Naive thymus-derived CD8-positive, alpha-beta T cell (primary cell): ENCODE data around the gene BPIFB3. TPM values are rescaled to one million over a fixed set of nuclear protein-coding genes. Genes with fewer than 3 reads are reported as not detected.

Source experiments
- ATAC-seq, 2 donors: fragments of 150-1000 bp; cut with Tn5 transposase in 1 of 2; sonication (Bioruptor Pico), chemical (Tn5 transposase) in 1 of 2; 1 replicate in 1 of 2; 2 replicates in 1 of 2; pipeline ENCODE4 v1.10.0; 2021; ENCODE audit warnings: mild to moderate bottlenecking in 2 of 2, moderate library complexity in 2 of 2
- POLR2A ChIA-PET: fragments of 350-600 bp; sonication (Branson Sonifier 250); formaldehyde crosslinking; loops from one replicate; lab custom pipeline; 2021; ENCODE audit warnings: antibody characterized with exemption; lab: Charles Lee
- DNase-seq, 10 donors: peaks; one replicate each; pipeline versions ENCODE4 v3.0.0 to v3.0.0-alpha.2; 2020 to 2022
- H3K27ac Mint-ChIP-seq, 10 donors: one replicate each; pipeline ENCODE4 v1.8.0; 2020 to 2022; ENCODE audit warnings: mild to moderate bottlenecking in 10 of 10, mixed read lengths in 10 of 10, moderate library complexity in 4 of 10, inconsistent platforms in 1 of 10
- H3K27me3 Mint-ChIP-seq, 5 donors: one replicate each; pipeline ENCODE4 v1.8.0; 2021 to 2022; ENCODE audit warnings: mixed read lengths in 5 of 5
- H3K36me3 Mint-ChIP-seq, 3 donors: one replicate each; pipeline ENCODE4 v1.8.0; 2020 to 2022; ENCODE audit warnings: mixed read lengths in 3 of 3, mild to moderate bottlenecking in 2 of 3, inconsistent platforms in 1 of 3
- H3K4me1 Mint-ChIP-seq, 4 donors: one replicate each; pipeline ENCODE4 v1.8.0; 2021 to 2022; ENCODE audit warnings: mixed read lengths in 4 of 4
- H3K4me3 Mint-ChIP-seq, 10 donors: one replicate each; pipeline ENCODE4 v1.8.0; 2020 to 2022; ENCODE audit warnings: mild to moderate bottlenecking in 10 of 10, mixed read lengths in 10 of 10, moderate library complexity in 6 of 10, inconsistent platforms in 1 of 10
- H3K9me3 Mint-ChIP-seq, 9 donors: one replicate each; pipeline ENCODE4 v1.8.0; 2020 to 2022; ENCODE audit warnings: mixed read lengths in 9 of 9, mild to moderate bottlenecking in 3 of 9, inconsistent platforms in 1 of 9, moderate library complexity in 1 of 9
- polyA plus RNA-seq, 3 donors: library from polyadenylated mRNA; unstranded; fragments of 300-500 nt; fragmentation: Illumina TruSeq; gene quantifications; one replicate each; pipeline ENCODE4 v1.2.3, GENCODE V29; 2021
- total RNA-seq, 8 experiments: library from RNA in 2 of 8; stranded (reverse) in 2 of 8; gene quantifications; one replicate each; pipeline ENCODE4 v1.2.3 and lab custom pipeline; 2021 to 2026

BPIFB3 gene
- total and polyA plus RNA-seq, 5 experiments from 2014 or later, result not detected

DNA sequence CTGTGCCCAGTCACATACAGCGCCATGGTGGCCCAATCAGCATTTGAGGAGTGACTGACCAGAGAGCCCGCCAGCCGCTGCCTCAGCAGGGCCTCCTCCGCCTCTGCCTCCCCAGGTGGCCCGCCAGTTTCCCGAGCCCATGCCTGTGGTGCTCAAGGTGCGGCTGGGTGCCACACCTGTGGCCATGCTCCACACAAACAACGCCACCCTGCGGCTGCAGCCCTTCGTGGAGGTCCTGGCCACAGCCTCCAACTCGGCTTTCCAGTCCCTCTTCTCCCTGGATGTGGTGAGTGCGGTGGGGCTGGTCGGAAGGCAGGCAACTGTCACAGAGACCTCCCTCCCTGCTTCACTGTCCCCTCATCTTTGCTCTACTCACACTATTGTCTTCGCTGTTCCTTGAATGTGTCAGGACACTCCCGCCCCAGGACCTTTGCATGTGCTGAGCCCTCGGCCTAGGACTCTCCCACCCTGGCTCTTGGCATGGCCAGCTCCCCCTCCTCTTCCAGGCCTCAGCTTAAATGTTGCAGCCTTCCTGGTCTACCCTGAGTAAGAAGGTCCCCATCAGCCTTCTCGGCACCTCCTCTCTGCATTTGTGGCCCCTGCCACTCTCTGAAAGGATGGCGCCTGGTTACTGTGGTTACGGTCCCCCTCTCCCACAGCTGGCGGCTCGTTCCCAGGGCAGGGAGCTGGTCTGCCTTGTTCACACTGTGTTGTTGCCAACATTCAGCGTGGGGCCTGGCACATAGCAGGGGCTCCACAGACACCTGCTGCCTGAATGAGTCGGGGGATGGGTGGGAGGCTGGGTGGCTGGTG is 34.0 kb upstream of the BPIFB3 start:
- Mint-ChIP-seq H3K27ac (peak overlapping the region in 4 of 10 donors; percentile 43 to 66 (median 58)), H3K9me3 (no peaks in the 10 kb centered on the region), H3K4me1 (peaks cover 5 to 27% (median 14%) of the 10 kb centered on the region in 4 donors), H3K27me3 (no peaks in the 10 kb centered on the region), H3K4me3 (no peak overlapping the region), H3K36me3 (no peaks in the 10 kb centered on the region)
- no peak for ATAC-seq
- POLR2A ChIA-PET, result no interaction called here
- DNase-seq, result peak in 1 of 10 donors; percentile 60

DNA sequence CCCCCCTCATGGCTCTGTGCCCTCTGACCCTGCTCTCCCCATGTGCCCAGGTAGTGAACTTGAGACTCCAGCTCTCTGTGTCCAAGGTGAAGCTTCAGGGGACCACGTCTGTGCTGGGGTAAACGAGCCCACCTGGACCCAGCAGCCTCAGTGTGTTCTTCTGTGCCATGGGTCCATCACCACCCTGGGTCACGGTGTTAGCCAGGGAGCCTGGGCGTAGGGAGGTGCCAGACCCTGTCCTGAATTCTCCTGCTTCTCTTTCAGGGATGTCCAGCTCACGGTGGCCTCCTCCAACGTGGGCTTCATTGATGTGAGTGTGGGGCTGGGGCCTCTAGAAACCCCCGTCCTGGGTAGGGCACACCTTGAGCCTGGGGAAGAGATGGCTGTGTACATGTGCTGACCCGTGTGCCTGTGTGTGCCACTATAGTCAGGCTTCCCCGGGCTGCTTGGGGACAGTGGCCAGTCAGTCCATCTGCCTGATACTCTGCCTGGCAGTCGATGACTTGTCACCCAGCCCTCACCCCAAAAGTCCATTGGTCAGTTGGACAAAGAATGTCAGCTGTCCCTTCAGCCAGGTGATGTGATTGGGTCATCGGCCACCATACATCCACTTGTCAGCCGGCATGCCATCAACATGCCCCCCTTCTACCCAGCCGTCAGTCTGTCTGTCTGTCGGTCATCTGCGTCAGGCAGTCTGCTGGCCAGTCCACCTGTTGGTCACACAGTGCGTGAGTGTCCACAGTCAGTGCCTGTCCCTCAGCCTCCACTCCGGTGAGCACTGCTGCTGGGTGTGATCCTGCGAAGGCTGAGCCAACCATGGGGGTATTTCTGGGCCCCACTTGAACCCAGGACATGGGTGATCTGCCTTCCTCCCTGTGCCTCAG is 33.2 kb upstream of the BPIFB3 start:
- Mint-ChIP-seq H3K4me3 (no peak overlapping the region), H3K27me3 (no peaks in the 10 kb centered on the region), H3K4me1 (peaks cover 5 to 21% (median 14%) of the 10 kb centered on the region in 4 donors), H3K36me3 (no peaks in the 10 kb centered on the region), H3K27ac (peak overlapping the region in 3 of 10 donors; percentile 51 to 89 (median 84)), H3K9me3 (no peaks in the 10 kb centered on the region)
- ATAC-seq (no peak), DNase-seq (peak in 1 of 10 donors; percentile 38)
- POLR2A ChIA-PET, result no interaction called here

DNA sequence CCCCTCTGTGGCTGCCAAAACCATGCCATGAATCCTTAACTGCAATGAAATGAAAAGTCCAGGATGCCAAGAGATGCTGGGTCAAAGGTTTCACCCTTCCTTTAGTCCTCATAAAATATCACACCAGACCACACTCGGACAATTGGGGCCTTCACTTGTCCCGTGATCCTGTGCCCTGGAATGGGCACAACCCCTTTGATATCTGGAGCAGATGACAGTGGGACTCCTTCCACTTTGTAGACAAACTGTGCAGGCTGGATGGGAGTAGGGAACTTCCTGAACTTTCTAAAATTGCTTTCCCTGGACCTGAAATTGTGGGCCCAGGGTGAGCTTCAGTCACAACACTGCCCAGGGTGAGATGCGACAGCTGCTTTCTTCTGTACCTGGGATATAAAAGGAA is 31.8 kb upstream of the BPIFB3 start:
- Mint-ChIP-seq H3K9me3 (no peaks in the 10 kb centered on the region), H3K36me3 (no peaks in the 10 kb centered on the region), H3K27ac (peak overlapping the region in 1 of 10 donors; percentile 89), H3K27me3 (no peaks in the 10 kb centered on the region), H3K4me1 (peaks cover 0 to 9% (median 8%) of the 10 kb centered on the region in 4 donors), H3K4me3 (no peak overlapping the region)
- POLR2A ChIA-PET, result no interaction called here
- ATAC-seq, result no peak
- DNase-seq, result no peak

DNA sequence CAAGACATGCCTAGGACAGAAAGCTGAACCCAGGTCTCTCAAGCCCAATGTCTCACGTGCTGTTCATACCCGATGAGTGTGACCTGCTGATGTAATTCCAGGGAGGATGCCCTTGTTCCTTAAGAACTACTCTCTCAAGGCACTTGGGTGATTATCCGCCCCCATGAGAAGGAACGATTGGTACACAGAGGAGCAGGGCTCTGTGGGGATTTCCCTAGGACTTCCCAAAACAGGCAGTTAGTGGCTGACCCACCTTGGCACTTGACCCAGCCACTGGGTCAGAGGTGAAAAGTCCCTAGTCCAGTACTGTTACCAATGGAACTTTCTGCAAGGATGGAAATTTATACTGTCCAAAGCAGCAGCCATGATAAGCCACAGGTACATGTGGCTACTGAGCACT is 31.4 kb upstream of the BPIFB3 start:
- no peak overlapping the region for H3K4me3 Mint-ChIP-seq
- H3K36me3 Mint-ChIP-seq, result no peaks in the 10 kb centered on the region
- H3K4me1 Mint-ChIP-seq, result peaks cover 0 to 8% (median 7%) of the 10 kb centered on the region in 4 donors
- no peak for ATAC-seq
- peak in 1 of 10 donors; percentile 16 for DNase-seq
- no peak overlapping the region for H3K27ac Mint-ChIP-seq
- POLR2A ChIA-PET, result no interaction called here
- no peaks in the 10 kb centered on the region for H3K27me3 Mint-ChIP-seq
- H3K9me3 Mint-ChIP-seq, result no peaks in the 10 kb centered on the region

DNA sequence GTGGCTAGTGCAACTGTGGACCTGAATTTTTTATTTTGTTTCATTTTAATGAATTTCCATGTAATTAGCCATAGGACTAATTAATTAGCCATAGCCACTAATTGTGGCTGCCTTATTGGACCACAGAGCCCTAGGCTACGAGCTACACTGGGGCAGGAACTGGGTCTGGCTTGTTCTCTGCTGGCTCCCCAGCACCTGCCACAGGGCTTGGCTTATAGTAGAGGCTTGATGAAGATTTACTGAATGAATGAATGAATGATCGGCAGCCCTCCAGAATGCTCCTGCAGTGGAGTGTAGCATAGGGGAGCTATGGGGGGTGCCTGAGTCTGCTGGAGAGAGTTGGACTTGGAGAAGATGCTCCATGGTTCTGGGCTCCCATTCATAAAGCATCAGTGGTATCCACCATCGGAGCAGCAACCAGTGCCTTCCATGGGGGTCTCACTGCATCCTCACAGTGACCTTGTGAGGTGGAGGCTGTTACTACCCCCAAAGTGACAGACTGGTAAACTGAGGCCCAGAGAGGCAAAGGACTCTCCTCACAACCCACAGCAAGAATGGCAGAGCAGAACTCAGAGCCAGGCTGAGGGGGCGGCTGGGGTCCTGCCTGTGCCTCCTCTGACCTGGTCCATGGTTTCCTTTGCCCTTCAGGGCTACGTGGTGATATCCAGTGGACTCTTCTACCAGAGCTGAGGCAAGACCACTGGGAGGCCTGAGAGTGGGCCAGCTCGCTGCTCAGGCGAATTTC is 30.8 kb upstream of the BPIFB3 start:
- H3K9me3 Mint-ChIP-seq, result no peaks in the 10 kb centered on the region
- peaks cover 0 to 8% (median 2%) of the 10 kb centered on the region in 4 donors for H3K4me1 Mint-ChIP-seq
- POLR2A ChIA-PET, result no interaction called here
- H3K36me3 Mint-ChIP-seq, result no peaks in the 10 kb centered on the region
- H3K27me3 Mint-ChIP-seq, result no peaks in the 10 kb centered on the region
- H3K27ac Mint-ChIP-seq, result no peak overlapping the region
- H3K4me3 Mint-ChIP-seq, result no peak overlapping the region
- no peak for ATAC-seq
- DNase-seq, result peak in 1 of 10 donors; percentile 41

DNA sequence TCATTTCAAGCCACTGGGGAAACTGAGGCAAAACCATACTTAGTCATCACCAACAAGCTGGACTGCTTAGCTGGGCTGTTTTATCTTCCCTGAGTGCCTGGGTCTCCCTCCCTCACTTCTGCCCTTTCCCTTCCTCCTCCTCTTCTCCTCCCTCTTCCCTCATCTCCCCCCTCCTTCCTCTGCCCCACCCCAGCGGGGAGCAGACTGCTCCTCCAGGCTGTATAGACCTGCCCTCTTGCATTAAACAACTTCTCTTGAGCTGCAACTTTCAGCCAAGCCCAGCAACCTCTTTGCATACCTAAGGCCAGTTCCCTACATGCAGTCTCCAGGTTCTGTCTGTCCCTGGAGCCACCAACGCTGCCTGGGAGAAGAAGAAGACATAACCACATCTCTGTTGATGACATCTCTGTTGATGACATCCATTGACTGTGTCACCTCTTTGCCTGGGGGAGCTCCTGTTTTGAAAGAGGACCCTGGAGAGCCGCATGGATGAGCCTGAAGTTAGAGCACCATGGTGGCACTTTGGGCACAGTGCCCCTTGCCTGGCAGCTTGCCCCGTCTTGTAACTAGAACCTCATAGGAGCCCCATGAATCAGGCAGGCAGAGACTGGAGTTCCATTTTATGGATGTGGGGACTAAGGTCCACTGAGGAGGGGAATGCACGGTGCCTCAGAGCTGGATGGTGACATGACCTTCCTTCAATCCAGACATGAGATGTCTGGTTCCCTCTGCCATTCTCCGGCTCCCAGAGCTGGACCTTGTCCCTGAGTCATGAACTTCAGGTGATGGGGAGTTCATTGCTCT is 30.1 kb upstream of the BPIFB3 start:
- DNase-seq (peak in 1 of 10 donors; percentile 18), ATAC-seq (no peak)
- peaks cover 0 to 8% (median 2%) of the 10 kb centered on the region in 4 donors for H3K4me1 Mint-ChIP-seq
- no peaks in the 10 kb centered on the region for H3K27me3 Mint-ChIP-seq
- no peaks in the 10 kb centered on the region for H3K9me3 Mint-ChIP-seq
- POLR2A ChIA-PET, result interaction anchor here (0.5 kb wide), 1 partner anchor 254 kb away, joined by 5 read pairs; no protein-coding TSS in a partner anchor
- H3K36me3 Mint-ChIP-seq, result no peaks in the 10 kb centered on the region
- H3K4me3 Mint-ChIP-seq, result no peak overlapping the region
- peak overlapping the region in 1 of 10 donors; percentile 22 for H3K27ac Mint-ChIP-seq

DNA sequence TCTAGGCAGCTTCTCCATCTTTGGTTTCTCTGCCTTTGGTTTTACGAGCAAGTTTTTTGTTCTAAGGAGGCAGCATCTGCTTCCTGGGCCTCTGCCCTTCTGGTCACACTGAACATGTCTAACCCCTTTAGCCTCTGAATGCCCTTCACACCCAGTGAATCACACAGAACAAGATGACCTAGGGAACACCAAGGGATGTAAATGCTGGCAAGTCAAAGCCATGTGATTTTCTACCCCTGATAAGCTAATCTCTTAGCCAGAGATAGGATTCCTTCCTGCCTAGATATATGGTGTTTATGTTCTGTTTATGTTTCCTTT is 29.5 kb upstream of the BPIFB3 start:
- no peak for DNase-seq
- no peak for ATAC-seq
- no peaks in the 10 kb centered on the region for H3K27me3 Mint-ChIP-seq
- H3K4me1 Mint-ChIP-seq, result peaks cover 0 to 8% (median 1%) of the 10 kb centered on the region in 4 donors
- no peaks in the 10 kb centered on the region for H3K9me3 Mint-ChIP-seq
- POLR2A ChIA-PET, result interaction anchor here (0.5 kb wide), 1 partner anchor 254 kb away, joined by 5 read pairs; no protein-coding TSS in a partner anchor
- H3K4me3 Mint-ChIP-seq, result no peak overlapping the region
- H3K27ac Mint-ChIP-seq, result peak overlapping the region in 1 of 10 donors; percentile 22
- no peaks in the 10 kb centered on the region for H3K36me3 Mint-ChIP-seq

DNA sequence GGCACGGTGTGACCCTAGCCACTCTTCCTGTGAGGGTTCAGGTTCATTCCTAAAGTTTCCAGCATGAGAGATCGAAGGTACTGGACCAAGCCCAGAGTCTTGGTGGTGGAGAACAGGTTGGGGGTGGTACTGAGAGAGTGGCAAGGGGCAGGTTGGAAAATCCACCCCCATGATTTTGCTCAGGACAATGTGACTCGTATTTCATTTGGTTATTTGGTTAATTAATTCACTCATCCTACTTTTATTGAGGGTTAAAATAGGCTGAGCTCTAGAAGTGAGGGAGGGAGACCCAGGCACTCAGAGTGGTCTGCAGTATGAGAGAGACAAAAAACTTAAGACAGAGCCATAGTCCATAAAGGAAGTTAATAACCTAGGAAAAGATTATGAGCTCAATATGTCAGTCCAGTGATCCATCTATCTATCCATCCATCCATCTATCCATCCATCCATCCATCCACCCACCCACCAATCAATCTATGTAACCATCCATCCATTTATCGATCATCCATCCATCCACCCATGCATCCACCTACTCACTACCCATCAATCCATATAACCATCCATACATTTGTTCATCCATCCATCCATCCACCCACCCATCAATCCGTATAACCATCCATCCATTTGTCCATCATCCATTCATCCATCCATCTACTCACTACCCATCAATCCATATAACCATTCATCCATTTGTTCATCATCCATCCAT is 28.9 kb upstream of the BPIFB3 start:
- no peaks in the 10 kb centered on the region for H3K36me3 Mint-ChIP-seq
- H3K27ac Mint-ChIP-seq, result no peak overlapping the region
- no peak overlapping the region for H3K4me3 Mint-ChIP-seq
- H3K4me1 Mint-ChIP-seq, result peaks cover 0 to 8% (median 1%) of the 10 kb centered on the region in 4 donors
- ATAC-seq, result no peak
- no peaks in the 10 kb centered on the region for H3K27me3 Mint-ChIP-seq
- DNase-seq, result no peak
- POLR2A ChIA-PET, result interaction anchor here (0.5 kb wide), 1 partner anchor 255 kb away, joined by 5 read pairs; no protein-coding TSS in a partner anchor
- no peaks in the 10 kb centered on the region for H3K9me3 Mint-ChIP-seq

DNA sequence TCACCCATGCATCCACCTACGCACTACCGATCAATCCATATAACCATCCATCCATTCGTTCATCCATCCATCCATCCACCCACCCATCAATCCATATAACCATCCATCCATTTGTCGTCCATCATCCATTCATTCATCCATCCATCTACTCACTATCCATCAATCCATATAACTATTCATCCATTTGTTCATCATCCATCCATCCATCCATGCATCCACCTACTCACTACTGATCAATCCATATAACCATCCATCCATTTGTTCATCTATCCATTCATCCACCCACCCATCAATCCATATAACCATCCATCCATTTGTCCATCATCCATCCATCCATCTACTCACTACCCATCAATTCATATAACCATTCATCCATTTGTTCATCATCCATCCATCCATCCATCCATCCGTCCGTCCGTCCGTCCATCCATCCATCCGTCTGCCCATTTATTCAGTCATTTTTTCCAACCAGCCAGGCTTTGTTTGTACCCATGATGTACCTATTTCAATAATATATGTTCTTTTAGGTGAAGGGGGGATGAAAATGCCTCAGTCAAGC is 28.3 kb upstream of the BPIFB3 start:
- Mint-ChIP-seq H3K4me3 (no peak overlapping the region), H3K27me3 (no peaks in the 10 kb centered on the region), H3K9me3 (no peaks in the 10 kb centered on the region), H3K27ac (no peak overlapping the region), H3K36me3 (no peaks in the 10 kb centered on the region), H3K4me1 (peaks cover 0 to 8% (median 1%) of the 10 kb centered on the region in 4 donors)
- ATAC-seq (no peak), DNase-seq (no peak)
- POLR2A ChIA-PET, result no interaction called here

DNA sequence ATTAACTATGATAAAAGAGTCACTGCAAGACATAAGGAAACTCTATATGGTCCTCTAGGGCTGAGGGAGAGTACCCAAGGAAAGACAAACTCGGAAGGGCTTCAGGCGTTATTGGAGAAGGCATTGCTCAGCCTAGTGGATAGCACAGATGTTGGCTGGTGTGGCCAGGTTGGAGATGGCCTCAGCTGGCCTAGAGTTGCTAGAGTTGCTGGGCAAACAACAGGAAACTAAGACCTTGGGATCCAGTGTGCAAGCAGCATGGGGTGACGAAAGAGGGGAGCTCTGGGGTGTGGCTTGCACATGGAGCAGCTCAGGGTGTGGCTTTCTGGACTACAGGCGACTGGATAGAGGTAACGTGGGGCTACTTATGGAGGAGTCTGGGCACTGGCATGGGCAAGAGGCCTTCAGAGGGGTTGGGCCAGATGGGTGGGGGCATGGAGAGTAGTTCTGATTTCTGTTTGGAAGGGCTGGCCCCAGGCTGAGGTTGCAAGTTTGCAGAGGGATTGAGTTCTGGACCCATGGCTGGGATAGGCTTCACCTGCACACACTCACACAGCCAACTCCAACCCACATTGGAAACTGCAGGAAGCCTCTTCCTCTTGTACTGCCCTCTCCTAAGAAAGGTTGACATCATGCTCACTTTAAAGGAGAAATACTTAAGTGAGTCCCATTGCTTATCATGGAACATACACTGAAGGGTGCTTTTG is 27.5 kb upstream of the BPIFB3 start:
- Mint-ChIP-seq H3K36me3 (no peaks in the 10 kb centered on the region), H3K4me1 (peaks cover 0 to 7% (median 1%) of the 10 kb centered on the region in 4 donors), H3K4me3 (no peak overlapping the region), H3K27me3 (no peaks in the 10 kb centered on the region), H3K9me3 (no peaks in the 10 kb centered on the region), H3K27ac (no peak overlapping the region)
- POLR2A ChIA-PET, result no interaction called here
- ATAC-seq (no peak), DNase-seq (peak in 1 of 10 donors; percentile 48)
